SKM-1 treated with dmso at 0.1 percent for 144 hours (cell line): ENCODE results near the gene GNAI3.

Source experiments
- DNase-seq: peaks from one replicate; lab custom pipeline; 2025; ENCODE audit not compliant: unreplicated experiment; lab: John Stamatoyannopoulos, UW

The GNAI3 gene

GRCh38 chr1:109622137-109622892 lies 73.9 kb downstream of the GNAI3 start:
- no peak for DNase-seq

DNA sequence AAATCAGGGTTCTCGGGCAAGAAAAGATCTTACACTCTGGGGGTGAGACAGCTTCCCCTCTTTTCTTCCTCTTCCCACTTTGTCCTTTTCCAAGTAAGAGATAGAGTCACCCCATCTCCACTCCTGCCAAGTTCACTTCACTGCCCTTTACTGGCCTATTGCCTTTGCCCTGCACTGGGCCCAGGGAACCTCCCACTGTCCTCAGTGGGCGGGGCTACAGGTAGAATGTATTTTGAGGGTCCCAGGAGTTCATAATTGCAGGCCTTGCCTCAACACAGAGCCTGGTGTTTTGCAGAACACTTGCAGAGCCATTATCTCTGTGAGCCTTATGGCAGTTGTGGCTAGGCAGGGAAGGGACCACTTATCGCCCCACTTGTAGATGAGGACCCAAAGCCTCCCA lies 74.5 kb downstream of the GNAI3 start:
- no peak for DNase-seq

GRCh38 chr1:109623601-109624161 lies 75.3 kb downstream of the GNAI3 start:
- no peak for DNase-seq

GRCh38 chr1:109624201-109625010 lies 76.0 kb downstream of the GNAI3 start:
- peak; percentile 28 for DNase-seq

DNA sequence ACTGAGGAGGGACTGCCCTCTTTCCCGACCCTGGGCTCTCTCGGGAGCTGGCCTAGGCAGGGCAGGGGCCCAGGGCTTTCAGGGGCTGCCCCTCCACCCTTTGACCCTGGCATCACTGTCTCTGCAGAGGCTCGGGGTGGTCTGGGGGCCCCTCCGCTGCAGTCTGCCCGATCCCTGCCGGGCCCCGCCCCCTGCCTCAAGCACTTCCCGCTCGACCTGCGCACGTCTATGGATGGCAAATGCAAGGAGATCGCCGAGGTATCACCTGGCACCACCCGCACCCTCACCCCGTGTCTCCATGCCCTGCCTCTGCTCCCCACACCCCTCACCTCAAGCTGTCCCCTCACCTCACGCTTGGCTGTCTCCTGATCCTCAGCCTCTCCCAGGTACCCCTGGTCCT lies 76.8 kb downstream of the GNAI3 start:
- DNase-seq = no peak

GRCh38 chr1:109625601-109626560 lies 77.5 kb downstream of the GNAI3 start:
- DNase-seq = no peak

- DNase-seq = no peak
These were observed 78.4 kb downstream of the GNAI3 start for GRCh38 chr1:109626682-109627408.

DNA sequence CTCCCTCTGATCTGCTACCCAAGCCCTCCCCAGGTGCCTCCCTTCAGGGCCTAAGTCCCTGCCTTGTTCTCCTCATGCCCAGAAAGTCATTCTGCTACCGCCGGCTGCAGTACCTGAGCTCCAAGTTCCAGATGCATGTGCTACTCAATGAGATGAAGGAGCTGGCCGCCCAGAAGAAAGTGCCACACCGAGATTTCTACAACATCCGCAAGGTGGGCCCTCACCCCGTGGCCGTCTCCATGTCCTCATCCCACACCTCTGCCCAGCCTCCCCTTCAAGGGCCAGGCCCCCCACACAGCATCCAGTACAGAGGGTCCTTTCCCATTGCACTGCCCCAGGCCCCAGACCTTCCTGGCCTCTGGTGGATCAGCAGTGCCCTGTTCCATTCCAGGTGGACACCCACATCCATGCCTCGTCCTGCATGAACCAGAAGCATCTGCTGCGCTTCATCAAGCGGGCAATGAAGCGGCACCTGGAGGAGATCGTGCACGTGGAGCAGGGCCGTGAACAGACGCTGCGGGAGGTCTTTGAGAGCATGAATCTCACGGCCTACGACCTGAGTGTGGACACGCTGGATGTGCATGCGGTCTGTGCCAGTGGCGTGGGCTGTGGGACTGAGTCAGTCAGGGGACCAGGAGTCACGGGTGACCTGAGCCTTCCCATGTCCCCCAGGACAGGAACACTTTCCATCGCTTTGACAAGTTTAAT lies 79.4 kb downstream of the GNAI3 start:
- no peak for DNase-seq

DNA sequence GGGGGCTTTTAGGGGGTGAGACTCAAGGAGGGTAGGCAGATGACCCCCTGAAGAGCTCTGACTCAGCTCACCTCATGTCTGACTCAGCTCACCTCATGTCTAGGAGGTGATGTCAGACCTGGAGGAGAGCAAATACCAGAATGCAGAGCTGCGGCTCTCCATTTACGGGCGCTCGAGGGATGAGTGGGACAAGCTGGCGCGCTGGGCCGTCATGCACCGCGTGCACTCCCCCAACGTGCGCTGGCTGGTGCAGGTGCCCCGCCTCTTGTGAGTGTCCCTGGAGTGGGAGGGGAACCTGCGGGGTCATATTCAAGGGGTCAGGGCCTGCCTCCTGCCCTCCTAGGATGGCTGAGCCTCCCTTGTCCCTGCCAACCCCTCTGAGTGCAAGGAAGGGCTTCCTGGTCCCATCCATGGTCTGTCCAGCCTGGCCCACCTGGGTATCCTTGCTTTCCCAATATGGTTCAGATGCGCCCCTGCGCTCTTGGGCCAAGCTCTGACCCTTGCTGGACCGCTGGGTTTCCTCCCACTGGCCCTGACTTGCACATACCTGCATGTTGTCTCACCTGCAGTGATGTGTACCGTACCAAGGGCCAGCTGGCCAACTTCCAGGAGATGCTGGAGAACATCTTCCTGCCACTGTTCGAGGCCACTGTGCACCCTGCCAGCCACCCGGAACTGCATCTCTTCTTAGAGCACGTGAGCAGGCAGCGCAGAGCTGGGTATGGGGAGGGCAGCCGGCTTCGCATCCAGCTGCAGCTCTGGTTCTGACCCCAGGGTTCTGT lies 80.3 kb downstream of the GNAI3 start:
- no peak for DNase-seq

DNA sequence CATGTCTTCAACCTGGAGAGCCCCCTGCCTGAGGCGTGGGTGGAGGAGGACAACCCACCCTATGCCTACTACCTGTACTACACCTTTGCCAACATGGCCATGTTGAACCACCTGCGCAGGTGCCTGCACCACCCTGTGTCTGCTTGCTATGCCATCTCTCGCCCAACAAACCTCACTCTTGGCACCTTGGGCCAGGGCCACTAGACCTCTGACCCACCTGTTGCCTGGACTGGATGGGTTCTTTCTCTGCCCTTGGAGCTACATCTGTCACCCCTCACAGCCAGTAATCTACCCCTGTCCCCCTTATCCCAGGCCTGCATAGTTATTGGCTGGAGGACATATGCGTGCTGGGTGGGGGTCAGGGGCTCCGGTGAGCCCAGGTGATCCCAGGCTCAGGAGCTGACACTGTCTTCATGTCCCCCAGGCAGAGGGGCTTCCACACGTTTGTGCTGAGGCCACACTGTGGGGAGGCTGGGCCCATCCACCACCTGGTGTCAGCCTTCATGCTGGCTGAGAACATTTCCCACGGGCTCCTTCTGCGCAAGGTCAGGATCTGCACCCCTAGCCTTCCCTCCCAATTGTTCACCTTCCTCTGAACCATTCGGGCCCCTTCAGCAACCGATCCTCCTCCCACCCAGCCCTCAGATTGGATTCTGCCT lies 81.1 kb downstream of the GNAI3 start:
- DNase-seq = no peak

DNA sequence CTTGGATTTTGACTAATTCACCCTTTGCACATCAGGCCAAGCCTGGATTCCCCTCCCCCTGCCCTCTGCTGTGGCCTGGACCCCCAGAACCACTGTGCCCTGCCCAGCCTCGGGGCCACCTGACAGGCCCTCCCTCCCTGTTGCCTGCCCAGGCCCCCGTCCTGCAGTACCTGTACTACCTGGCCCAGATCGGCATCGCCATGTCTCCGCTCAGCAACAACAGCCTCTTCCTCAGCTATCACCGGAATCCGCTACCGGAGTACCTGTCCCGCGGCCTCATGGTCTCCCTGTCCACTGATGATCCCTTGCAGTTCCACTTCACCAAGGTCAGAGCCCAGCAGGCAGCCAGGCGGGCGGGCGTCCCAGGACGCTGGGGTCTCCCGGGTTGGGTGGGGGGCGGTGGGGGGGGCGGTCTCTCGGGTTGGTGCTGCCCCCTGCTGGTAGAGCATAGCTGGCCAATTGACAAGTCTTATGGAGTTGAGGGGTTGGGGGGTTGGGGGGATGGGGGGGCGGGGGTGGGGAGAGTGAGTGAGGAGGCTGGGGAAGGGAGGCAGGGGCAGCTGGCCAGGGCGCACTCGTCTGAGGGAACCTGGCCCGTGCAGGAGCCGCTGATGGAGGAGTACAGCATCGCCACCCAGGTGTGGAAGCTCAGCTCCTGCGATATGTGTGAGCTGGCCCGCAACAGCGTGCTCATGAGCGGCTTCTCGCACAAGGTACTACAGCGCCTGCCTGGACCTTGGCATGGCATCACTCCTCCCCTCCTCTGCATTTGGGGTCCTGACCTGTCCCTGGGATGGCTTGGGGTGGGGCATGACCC lies 81.9 kb downstream of the GNAI3 start:
- DNase-seq = no peak

GRCh38 chr1:109630898-109631512 lies 82.6 kb downstream of the GNAI3 start:
- no peak for DNase-seq

DNA sequence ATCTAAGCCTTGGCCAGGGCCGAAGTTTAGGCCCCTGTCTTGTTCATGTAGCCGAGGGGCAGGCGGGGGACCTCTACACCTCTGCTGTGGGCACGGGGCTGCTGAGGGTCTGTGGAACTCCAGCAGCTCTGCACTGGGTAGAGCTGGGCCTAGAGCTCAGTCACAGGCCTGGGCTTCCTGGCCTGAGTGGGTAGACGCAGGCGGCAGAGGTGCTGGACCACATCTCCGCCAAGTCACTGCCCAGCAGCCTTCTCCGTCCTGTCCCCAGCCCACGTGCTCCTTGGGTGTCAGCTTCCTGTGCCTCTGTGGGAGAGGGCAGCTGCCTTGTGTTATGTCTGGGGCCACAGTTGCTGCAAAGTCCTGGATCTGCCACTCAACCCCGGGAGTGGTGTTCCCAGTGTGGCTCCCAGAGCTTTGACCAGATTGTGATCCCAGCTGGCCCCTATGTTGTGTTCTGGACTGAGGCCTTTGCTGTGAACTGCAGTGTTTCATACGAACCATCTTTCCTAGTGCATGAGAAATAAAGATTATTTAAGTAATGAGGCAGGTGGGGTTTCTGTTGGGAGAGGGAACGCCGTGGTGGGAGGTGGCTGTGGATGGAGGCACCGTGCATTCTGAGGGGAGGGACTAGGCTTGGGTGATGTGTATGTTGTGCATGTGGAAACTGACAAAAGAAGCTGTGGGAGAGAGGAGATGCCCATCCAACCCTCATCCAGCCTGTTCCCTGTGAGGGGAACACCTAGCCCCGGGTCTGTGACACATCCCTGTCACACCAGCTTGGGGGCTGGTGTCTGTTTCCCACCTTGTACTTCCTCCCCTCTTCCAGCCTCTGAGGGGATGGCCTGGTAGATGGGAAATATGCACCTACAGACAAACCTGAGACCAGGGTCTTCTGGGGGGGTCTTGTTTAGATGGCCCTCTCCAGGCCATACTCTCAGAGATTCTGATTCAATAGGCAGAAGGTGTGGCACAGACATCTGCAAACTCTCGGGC lies 83.4 kb downstream of the GNAI3 start:
- DNase-seq = no peak

GRCh38 chr1:109632671-109633346 lies 84.4 kb downstream of the GNAI3 start:
- no peak for DNase-seq

- DNase-seq = no peak
These were observed 85.9 kb downstream of the GNAI3 start for GRCh38 chr1:109634292-109634691.
